Head of caudate nucleus (tissue), 42 donors: Measurements from ENCODE around the gene RPAP2.
"Not testable (repeated sequence)": the region's sequence is repeated elsewhere in the genome, so short reads cannot be mapped to it uniquely, and the experiment has no call there.

Experiments
- DNase-seq, 42 donors: peaks; one replicate each; pipeline versions ENCODE4 v3.0.0 to v3.0.0-alpha.2; 2020 to 2021; ENCODE audit warnings: mixed read lengths in 7 of 42
- intact Hi-C: fragments of 100-400 bp; cut with DNase I; formaldehyde crosslinking; loops from one replicate; pipeline ENCODE4 v1.15.0; 2022

Gene RPAP2

DNA sequence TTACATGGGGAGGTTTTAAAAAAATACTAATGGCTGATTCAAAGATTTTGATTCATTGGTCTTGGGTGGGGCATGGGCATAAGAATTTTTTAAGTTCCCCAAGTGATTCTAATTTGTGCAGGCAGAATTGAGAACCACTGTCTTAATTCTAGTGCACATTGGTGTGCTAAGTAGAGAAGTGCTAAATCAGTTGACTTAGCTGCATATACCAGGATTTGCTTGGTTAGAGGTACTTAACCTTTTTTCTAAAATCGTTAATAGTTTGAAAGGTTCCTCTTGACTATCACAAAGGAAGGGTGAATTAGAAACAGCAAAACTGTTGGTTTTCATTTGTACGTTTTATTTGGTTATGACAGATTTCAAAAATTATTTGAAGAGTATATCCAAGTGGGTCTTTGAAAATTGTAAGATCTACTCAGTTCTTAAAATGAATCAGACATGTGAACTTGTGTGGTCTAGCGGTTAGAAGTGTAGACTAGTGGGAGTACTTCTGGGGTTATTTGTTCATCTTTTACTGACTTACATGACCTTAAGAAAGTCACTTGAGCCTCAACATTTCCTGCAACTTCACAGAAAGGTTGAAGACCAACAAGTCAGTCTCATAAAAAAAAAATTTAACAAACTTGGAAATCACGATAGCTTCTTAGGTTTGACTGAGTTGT is 66.7 kb downstream of the RPAP2 start:
- intact Hi-C loops = no loop called here
- DNase-seq = no peak

DNA sequence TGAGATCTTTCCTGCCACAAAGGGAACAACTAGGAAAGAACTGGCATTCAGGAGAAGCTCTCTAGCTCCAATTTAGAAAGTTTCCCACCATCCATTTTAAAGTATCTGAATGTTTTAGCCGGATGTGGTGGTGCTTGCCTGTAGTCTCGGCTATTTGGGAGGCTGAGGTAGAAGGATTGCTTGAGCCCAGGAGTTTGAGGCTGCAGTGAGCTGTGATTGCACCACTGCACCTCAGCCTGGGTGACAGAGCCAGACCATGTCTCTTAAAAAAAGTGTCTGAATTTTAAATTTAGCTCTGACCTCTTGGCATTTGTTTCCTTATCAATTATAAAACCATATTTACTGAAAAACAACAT is 67.2 kb downstream of the RPAP2 start:
- intact Hi-C loops = no loop called here
- no peak for DNase-seq

DNA sequence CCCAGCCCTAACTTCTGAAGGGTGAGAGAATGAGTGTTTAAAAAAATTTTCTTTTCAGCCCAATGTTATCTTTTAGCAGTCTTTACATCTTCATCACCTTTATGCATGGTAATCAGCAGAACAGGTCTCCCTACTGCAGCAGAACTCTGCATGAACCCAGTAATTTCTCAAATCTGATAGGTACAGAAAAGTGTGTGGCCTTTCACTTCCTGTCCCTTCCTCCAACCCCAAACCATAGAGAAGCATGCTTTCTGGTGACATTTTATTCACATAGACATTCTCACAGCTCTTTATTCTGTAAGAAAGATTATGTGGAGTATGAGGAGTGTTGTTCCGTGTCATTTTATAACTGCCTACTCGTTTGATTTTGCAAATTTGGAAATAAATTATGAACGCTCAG is 68.6 kb downstream of the RPAP2 start:
- intact Hi-C loops = no loop called here
- DNase-seq = no peak

- intact Hi-C loops = no loop called here
- no peak for DNase-seq
Measured at GRCh38 chr1:92372164-92372563, 73.3 kb downstream of the RPAP2 start.

GRCh38 chr1:92374223-92374622 is 75.4 kb downstream of the RPAP2 start:
- no peak for DNase-seq
- intact Hi-C loops = no loop called here

DNA sequence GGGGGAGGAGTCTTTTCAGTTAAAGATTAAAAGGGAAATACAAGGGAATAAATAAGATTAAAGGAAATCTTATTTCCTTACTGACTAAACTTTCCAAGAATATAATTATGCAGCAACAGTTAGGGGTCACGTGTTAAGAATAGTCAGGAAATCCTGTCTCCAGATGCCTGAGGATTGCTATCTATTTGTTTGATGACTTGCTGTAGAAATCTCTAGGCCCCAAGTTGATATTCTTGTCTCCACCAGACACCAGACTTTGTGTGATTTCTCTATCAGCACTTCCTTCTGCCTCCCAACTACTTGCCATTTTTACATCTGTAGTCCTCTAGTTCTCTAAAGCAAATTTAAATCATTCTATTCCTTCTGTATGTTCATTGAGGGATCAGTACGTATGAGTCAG is 77.5 kb downstream of the RPAP2 start:
- DNase-seq = no peak
- intact Hi-C loops = no loop called here

- intact Hi-C loops = not testable (repeated sequence)
Measured at GRCh38 chr1:92377991-92378390, 79.1 kb downstream of the RPAP2 start.

GRCh38 chr1:92380867-92381266 is 82.0 kb downstream of the RPAP2 start:
- intact Hi-C loops = no loop called here
- DNase-seq = no peak

More at GRCh38 chr1:92377991-92378390, 79.1 kb downstream of the RPAP2 start:
- DNase-seq = not testable (repeated sequence)

DNA sequence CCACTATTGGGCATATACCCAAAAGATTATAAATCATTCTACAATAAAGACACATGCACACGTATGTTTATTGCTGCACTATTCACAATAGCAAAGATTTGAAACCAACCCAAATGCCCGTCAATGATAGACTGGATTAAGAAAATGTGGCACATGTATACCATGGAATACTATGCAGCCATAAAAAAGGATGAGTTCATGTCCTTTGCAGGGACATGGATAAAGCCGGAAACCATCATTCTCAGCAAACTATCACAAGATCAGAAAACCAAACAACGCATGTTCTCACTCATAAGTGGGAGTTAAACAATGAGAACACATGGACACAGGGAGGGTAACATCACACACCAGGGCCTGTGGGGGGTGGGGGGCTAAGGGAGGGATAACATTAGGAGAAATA is 95.1 kb downstream of the RPAP2 start:
- DNase-seq, intact Hi-C loops: not testable (repeated sequence)

DNA sequence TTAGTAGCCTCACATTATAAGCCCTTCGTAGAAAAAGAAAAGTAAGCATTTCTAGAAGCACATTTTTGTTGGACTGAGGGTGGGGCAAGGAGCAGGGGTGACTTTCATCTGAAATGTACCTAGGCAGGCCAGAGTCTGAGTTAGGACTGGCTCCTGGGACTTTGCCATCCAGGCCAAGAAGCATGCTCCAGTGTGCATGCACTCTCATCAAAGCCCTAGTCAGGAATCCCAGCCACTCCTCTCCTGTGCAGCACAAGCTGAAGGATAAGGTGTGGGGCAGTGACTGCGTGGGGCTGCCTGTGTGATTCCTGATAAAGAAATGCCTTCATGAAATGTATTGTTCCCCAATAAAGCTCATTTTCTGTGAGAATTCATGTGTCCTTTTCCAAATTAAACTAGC is 99.7 kb downstream of the RPAP2 start:
- intact Hi-C loops = no loop called here
- DNase-seq = no peak

GRCh38 chr1:92399076-92399475 is 100.2 kb downstream of the RPAP2 start:
- no peak for DNase-seq
- intact Hi-C loops = no loop called here

GRCh38 chr1:92404661-92405060 is 105.8 kb downstream of the RPAP2 start:
- no peak for DNase-seq
- intact Hi-C loops = no loop called here

GRCh38 chr1:92408825-92409224 is 110.0 kb downstream of the RPAP2 start:
- DNase-seq = no peak
- intact Hi-C loops = no loop called here

DNA sequence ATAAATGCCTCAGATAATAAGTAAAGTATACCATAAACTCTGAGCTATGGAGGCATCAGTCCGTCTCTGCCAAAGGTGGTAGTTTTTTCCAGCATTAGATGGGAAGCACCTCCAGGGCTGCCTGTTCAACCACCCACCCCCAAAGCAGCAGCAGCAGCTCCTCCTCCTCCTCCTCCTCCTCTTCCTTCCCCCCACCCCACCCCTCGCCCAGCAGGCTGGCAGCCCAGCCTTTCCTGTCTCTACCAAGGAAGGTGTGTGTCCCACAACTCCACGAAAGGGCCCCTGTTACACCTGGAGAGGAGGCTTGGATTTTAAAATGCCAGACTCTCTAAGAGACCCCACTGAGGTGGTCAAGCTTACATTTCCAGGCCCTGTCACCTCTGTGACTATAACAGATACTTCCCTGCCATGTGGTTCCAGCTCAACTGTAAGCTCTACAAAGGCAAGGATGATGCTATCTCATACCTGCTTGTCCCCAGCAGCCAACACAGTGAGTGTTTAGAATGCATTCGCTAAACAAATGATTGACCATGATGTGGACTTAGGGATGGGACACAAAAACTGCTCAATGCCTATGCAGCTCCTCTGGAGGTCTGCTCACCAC is 111.2 kb downstream of the RPAP2 start:
- DNase-seq = no peak
- intact Hi-C loops = no loop called here

DNA sequence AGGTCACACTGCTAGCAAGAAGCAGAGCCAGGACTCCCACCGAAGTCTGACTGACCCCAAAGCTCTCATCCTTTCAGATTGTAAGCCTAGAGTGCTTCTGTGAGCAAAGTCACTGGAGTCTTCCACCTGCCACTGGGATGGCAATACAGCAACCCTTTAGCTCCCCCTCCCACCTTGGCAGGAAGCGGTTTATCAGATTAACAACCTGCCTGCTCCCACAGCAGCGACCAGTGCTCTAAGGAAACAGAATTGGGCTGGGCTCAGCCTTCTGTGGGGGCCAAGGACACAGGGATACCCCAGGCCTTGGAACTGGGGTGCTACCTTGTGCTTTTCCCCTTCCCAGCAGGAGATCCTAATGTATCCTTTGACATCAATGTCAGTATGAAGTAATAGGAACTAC is 111.8 kb downstream of the RPAP2 start:
- intact Hi-C loops = no loop called here
- DNase-seq = no peak

- intact Hi-C loops = no loop called here
- DNase-seq = no peak
Measured at GRCh38 chr1:92411511-92411910, 112.7 kb downstream of the RPAP2 start.

- intact Hi-C loops = no loop called here
Measured at GRCh38 chr1:92419642-92420041, 120.8 kb downstream of the RPAP2 start.

GRCh38 chr1:92424381-92424780 is 125.5 kb downstream of the RPAP2 start:
- no peak for DNase-seq
- intact Hi-C loops = no loop called here

More at GRCh38 chr1:92419642-92420041, 120.8 kb downstream of the RPAP2 start:
- DNase-seq = no peak

- intact Hi-C loops = no loop called here
- DNase-seq = no peak
Measured at GRCh38 chr1:92425617-92426016, 126.8 kb downstream of the RPAP2 start.

GRCh38 chr1:92430030-92430429 is 131.2 kb downstream of the RPAP2 start:
- intact Hi-C loops = no loop called here

GRCh38 chr1:92434572-92434971 is 135.7 kb downstream of the RPAP2 start:
- DNase-seq, intact Hi-C loops: not testable (repeated sequence)

More at GRCh38 chr1:92430030-92430429, 131.2 kb downstream of the RPAP2 start:
- no peak for DNase-seq
